Measurements from ENCODE around the gene DNAAF5. TPM values are rescaled to one million over a fixed set of nuclear protein-coding genes. Genes with fewer than 3 reads are reported as not detected.
"Not testable (repeated sequence)": the region's sequence is repeated elsewhere in the genome, so short reads cannot be mapped to it uniquely, and the experiment has no call there.

Gene DNAAF5
- total RNA-seq, 1 donor from 2014 or later: 19.3 TPM

DNA sequence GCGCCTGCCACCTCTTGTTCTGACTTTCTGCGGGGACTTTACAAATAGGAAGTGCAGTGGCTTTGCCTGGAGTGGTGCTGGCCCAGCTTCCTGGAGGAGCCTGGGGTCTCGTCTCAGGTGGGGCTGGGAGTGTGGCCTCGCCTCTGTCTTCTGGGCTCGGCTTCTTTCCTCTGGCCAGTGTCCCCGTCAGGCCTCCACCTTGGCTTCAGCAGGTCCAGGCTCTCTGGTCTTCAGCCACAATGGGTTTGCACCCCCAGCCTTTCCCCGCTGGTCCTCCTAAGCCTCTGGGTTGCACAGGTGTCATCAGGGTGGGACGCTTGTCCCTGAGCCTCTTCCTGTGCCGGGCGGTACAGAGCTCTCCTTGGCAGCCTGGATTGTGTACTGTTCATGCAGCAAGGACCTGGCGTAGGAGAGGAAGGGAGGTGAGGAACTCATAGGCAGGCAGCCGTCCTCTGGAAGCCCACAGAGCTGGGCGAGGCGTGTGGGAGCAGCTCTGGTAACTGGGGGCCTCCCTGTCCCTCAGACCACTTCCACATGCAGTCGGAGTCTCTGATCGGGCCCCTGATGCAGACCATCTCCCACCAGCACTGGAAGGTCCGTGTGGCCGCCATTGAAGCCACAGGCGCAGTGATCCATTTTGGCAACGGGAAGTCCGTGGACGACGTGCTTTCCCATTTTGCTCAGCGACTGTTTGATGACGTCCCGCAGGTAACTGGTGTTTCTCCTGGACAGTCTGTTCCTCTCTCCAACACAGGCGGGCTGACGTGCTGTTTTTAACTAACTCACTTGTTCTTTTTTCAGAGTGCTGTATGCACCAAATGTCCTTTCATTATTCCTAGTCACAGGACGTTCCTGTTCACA, 2.9 kb downstream of the DNAAF5 start:
- no peak for DNase-seq (ENCODE audit: low read depth, low spot score)

DNA sequence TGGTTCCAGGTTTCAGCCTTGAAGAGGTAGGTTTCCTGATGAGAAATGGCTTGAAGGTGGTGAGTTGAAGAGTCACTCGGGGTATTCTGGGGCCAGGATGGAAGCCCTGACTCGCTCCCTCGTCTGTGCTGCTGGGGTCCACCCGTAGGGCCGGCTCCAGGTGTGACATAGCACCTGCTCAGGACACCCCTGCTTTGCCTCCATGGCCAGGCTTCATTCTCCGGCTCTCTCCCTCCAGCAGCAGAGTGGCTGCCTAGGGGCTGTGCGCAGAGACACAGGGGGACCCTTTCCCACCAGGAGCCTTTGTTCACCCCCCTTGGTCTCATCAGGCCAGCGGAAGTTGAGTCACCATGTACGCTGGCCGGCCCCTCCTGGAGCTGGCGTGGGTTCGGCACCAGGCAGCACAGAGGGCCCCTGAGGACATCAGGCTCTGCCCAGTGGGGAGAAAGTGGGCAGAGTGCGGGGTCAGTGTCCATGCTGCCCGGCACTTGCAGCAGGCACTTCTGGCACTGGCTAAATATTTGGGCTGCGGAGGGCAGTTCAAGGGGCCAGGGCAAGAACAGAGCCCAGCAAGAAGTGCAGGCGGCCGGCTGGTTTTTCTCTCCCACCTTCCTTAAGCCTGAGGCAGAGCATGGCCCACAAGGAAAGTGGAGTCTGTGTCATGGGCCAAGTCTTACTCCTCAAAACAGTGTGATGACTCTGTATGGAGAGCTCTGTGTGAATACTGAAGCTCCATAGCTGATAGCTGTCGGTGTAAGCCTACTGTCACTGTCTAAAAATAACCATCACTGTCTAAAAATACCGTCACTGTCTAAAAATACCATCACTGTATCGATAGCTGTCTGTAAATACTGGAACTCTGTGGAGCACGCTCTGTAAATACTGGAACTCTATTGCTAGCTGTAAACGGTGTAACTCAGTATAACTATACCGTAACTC, 4.3 kb downstream of the DNAAF5 start:
- DNase-seq (ENCODE audit: low read depth, low spot score): no peak

DNA sequence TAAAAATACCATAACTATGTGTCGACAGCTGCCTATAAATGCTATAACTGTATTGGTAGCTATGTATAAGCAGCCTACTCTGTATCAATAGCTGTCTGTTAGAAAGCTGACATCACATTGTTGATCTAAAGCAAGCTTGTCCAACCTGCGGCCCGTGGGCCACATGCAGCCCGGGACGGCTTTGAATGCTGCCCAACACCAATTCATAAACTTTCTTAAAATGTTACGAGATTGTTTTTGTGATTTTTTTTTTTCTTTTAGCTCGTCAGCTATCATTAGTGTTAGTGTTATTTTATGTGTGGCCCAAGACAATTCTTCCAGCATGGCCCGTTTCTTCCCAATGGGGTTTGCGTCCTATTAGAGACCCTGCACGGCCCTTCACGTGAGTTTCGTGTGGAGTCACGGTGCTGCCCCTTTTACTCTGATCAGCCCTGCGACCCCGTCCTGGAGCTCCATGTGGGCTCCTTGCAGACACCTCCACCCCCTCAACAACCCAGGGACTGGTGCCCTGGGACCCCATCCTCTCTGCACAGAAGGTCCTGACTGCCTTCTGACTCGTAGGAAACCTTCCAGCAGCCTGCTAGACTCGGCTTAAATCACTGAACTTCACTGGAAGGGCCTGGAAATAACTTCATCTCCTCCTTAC, 5.1 kb downstream of the DNAAF5 start:
- DNase-seq (ENCODE audit: low read depth, low spot score): no peak

DNA sequence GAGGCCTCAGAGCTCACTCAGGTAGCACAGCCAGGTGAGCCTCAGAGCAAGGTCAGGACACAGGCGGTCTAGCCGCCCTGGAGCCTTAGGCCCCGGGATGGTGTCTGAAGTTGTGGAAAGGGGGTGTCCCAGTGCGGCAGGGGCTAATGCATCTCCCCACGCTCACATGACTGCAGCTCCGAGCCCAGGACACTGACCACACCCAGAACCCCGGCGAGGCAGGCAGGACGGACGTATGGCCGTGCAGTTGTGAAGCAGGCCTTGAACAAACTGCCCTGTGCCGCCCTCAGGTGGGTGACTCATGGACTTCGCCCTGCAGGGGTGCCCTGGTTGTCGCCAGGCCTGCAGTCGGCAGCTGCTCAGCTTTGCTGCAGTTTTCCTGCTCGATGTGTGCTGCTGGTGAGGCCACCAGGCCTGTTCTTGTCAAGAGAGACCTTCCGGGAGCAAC, 5.6 kb downstream of the DNAAF5 start:
- no peak for DNase-seq (ENCODE audit: low read depth, low spot score)

DNA sequence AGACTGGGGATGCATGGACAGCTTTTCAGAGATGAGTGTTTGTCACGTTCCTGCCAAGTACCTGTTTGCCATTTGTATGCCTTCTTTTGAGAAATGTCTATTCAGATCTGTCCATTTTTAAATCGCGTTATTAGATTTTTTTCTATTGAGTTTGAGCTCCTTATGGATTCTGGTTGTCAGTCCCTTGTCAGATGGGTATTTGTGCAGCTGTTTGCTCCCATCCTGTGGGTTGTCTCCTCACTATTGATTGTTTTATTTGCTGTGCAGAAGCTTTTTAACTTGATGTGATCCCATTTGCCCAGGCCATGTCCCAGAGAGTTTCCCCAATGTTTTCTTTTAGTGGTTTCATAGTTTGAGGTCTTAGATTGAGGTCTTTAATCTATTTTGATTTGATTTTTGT, 6.1 kb downstream of the DNAAF5 start:
- no peak for DNase-seq (ENCODE audit: low read depth, low spot score)

DNA sequence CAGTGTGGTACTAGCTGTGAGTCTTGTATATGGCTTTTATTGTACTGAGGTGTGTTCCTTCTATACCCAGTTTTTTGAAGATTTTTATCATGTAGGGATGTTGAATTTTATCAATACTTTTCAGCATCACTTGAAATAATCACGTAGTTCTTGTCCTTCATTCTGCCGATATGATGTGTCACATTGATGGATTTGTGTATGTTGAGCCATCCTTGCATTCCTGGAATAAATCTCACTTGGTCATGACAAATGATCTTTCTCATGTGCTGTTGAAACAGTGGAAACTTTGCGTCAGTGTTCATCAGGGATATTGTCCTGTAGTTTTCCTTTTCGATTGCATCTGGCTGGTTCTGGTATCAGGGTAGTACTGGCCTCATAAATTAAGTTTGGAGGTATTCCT, 7.7 kb downstream of the DNAAF5 start:
- DNase-seq (ENCODE audit: low read depth, low spot score): no peak

DNA sequence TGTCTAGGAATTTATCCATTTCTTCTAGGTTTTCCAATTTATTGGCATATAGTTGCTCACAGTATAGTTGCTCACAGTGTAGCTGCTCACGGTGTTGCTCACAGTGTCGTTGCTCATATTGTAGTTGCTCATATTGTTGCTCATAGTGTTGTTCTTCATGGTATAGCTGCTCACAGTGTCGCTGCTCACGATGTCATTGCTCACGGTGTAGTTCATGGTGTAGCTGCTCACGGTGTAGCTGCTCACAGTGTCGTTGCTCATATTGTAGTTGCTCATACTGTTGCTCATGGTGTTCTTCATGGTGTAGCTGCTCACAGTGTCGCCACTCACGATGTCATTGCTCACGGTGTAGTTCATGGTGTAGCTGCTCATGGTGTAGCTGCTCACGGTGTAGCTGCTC, 8.3 kb downstream of the DNAAF5 start:
- no peak for DNase-seq (ENCODE audit: low read depth, low spot score)

DNA sequence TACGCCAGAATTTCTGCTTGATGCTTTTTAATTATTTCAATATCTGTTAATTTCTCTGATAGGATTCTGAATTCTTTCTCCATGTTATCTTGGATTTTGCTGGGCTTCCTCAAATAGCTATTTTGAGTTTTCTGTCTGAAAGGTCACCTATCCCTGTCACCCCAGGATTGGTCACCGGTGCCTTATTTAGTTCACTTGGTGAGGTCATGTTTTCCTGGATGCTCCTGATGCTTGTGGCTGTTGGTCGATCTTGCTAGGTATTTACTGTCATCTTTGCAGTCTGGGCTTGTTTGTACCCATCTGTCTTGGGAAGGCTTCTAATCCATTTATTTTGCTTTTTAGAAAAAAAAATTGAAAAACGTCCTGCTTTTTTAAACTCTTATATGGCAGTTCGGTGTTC, 11.7 kb downstream of the DNAAF5 start:
- DNase-seq (ENCODE audit: low read depth, low spot score): no peak

DNA sequence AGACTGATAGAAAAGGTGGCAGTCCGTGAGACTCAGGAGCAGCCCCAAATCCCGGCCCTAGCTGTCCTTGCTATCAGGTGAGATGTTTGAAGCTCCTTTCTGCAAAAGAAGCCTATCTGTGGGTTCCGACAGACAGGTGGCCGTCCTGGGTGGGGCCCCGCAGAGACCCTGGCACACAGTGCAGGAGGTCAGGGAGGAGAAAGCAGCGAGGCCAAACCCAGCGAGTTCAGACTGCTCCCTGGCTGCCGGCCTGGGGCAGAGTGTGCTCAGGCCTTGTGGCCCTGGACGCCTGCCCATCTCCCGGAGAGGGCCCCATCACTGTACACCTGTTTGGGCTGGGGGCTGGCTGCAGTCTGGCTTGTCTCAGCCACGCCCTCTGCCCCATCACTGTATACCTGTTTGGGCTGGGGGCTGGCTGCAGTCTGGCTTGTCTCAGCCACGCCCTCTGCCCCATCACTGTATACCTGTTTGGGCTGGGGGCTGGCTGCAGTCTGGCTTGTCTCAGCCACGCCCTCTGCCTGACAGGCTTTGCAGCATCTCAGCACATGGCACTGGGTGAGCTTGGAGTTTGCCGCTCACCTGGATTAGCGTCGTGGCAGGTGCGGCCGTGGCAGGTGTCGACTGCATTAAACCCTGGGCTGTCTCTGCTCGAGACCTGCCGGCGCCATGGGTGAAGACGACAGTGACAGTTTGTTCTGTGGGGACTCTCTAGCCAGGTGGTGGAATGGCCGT, 12.4 kb downstream of the DNAAF5 start:
- no peak for DNase-seq (ENCODE audit: low read depth, low spot score)

DNA sequence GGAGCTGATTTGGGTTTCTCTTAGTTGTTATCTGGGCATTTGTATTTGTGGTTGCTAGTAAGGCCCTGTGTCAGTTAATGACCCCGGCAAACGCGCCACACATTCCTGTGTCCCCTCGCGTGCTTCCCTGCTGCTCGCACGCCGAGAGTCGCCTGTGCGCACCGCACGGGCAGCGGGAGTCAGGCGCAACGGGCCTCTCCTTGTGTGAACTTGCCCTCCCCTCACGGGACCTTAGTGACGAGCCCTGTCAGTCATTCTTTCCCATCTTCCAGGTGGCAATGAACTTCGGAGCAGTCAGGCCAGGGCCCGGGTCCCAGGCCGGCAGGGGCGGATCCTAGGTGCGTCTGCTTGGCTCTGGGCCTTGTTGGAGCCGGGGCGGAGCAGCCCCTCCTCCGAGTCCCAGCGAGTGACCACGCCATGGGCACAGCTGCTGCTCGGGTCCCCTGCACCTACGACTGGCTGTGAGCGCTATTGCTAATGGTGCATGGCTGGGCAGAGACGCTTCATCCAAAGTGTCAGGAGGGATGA, 13.0 kb downstream of the DNAAF5 start:
- DNase-seq (ENCODE audit: low read depth, low spot score): no peak

DNA sequence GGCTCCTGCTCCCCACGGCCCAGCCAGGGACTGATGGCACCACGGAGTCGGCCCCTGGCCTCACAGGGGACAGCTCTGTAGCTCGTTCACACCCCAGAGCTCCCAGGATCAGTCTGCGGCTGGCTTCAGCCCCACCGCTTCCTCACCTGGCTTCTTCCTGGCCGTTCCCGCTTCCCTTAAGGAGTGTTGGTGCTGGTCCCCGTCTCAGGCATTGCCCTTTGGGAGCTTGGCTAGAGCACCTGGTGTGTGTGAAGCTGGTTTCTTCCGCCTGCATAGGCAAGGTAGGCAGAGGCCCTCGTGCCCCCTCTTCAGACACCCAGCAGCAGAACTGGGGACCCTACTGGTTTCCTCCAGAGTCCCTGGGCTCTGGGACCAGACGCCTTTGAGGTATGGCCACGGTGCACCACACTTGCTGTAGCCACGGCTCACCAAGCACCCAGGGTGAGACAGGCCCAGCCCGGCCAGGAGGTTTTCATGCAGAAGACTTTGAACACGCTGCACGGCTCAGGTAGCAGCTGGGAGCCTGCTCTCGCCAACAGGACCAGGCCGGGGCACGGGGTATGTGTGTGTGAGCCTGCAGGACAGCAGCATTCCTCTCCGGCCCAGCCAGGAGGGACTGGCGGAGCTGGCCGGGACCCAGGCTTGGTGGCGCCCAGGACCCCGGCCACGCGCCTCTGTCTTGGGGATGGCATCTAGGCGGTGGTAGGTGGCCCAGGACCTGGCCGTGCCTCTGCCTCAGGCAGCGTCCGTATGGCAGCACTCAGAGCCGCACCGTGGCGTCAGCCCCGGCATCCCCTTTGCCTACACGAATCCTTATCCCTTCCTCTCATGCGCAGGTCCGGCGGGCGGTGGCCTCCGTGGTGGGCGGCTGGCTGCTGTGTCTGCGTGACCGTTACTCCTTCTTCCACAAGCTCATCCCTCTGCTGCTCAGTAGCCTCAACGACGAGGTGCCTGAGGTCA, 13.8 kb downstream of the DNAAF5 start:
- no peak for DNase-seq (ENCODE audit: low read depth, low spot score)

DNA sequence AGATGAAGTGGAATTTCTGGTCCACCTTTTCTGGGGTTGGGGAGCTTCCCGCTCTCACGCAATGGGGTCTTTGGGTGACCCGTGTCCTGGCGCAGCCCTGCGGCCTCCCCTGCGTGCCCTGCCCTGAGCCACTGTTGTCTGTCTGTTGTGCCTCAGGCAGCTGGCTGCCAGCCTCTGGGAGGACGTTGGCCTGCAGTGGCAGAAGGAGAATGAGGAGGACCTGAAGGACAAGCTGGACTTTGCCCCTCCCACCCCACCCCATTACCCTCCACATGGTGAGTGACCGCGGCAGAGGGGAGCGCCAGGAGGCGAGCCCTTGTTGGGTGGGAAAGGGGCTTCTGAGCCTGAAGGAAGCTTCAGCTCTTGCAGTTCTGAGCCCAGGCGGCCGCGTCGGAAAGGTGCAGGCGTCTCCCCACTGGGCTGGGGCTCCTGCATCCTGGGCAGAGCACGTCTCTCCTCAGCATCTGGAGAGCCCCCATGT, 14.7 kb downstream of the DNAAF5 start:
- DNase-seq (ENCODE audit: low read depth, low spot score): no peak

DNA sequence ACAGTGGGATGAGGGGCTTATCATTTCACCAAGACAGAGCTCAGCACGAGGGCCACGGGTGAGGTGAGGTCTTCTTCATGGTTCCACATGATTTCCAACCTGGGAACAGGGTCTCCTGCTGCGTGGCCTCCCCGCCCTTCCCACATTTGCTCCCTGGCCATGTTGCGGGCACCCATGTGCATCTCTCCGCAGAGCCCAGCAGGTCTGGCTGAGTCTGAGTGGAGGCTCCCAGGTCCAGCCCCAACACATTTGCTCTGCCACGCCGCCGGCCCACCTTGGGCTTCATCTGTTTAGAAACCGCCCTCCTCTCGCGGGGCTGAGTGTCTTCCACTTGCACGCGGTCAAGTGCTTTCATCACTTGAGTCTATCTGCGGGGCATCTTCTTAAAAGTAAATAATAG, 15.4 kb downstream of the DNAAF5 start:
- no peak for DNase-seq (ENCODE audit: low read depth, low spot score)

DNA sequence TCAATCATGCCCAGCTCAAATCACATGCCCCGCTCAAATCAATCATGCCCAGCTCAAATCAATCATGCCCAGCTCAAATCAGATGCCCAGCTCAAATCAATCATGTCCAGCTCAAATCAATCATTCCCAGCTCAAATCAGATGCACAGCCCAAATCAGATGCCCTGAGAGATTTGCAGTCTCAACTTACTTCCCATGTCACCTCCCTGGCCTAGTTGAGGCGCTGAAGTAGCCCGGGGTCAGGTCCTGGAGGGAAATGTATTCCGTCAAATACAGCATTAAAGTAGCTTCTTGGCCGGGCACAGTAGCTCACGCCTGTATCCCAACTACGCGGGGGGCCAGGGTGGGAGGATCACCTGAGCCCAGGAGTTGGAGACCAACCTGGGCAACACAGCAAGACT, 16.3 kb downstream of the DNAAF5 start:
- DNase-seq (ENCODE audit: low read depth, low spot score): no peak

DNA sequence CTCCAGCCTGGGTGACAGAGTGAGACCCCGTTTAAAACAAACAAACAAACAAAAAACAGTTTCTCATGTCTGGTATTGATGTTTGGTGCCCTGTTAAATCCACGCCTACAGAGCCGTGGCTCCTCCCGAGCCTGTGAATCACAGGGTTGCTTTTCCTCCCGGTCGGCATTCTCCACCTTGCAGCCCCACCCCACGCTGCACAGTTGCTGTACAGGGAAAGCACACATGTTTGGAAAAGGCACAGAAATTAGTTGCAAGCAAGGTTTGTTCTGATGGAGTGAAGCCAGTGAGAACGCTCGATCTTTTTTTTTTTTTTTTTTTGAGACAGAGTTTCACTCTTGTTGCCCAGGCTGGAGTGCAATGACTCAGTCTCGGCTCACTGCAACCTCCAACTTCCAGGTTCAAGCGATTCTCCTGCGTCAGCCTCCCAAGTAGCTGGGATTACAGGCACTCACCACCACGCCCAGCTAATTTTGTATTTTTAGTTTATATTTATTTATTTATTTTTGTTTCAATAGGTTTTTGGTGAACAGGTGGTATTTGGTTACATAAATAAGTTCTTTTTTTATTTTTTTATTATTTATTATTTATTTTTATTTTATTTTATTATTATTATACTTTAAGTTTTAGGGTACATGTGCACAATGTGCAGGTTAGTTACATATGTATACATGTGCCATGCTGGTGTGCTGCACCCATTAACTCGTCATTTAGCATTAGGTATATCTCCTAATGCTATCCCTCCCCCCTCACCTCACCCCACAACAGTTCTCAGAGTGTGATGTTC, 17.0 kb downstream of the DNAAF5 start:
- DNase-seq (ENCODE audit: low read depth, low spot score): not testable (repeated sequence)

DNA sequence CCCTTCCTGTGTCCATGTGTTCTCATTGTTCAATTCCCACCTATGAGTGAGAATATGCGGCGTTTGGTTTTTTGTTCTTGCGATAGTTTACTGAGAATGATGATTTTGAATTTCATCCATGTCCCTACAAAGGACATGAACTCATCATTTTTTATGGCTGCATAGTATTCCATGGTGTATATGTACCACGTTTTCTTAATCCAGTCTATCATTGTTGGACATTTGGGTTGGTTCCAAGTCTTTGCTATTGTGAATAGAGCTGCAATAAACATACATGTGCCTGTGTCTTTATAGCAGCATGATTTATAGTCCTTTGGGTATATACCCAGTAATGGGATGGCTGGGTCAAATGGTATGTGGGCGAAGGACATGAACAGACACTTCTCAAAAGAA, 17.6 kb downstream of the DNAAF5 start:
- not testable (repeated sequence) for DNase-seq (ENCODE audit: low read depth, low spot score)

DNA sequence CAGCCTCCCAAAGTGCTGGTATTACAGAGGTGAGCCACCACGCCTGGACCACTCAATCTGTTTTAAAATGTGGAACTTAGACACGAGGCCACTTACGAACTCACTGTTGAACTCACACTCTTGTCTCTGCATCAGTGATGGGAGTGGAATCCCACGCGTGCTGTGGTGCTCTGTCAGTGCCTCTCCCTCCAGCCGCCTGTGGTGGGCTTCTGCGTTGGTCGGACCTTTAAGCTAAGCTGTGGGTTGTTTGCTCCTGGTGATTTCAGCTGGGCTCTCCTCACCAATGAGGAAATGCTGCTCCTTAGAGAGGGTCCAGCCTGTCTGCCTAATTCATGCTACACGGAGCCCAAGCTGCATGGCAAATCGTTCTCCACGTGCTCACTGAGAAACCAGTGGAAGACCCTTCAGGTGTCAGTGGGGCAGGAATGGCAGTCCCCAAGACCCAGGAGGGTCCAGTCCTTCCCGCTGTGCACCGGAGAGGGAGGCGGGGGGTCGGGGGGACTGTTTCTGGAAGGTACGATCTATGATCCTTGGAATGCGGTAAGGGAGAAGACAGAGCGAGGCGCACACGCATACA, 18.4 kb downstream of the DNAAF5 start:
- no peak for DNase-seq (ENCODE audit: low read depth, low spot score)

DNA sequence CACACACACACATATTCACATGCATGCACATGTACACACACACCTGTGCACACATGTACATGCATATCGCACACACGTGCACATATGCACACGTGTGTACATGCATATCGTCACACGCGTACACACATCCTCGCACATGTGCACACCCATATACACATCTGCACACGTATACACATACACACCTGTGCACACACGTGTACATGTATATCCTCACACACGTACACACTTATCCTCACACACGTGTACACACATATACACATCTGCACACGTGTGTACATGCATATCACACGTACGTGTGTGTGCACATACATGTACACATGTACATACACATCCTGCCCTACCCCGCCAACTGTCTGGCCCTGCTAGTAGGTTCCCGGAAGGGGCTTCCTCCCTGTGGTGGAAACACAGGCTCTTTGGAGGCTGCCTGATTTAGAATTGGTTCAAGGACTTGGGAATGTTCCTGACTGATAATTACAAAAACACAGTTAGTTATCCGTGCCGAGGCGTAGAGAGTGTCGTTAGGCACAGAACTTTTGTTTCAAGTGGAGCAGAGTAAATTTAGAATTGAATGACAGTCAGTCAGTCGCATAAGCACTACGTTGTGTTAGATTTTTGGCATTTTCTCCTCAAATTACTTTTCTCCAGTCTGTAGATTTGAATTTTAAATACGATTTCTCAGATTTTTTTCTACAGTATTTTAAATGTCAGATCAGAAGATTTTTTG, 19.1 kb downstream of the DNAAF5 start:
- no peak for DNase-seq (ENCODE audit: low read depth, low spot score)

All from pulmonary artery endothelial cell (primary cell).